Measurements from ENCODE around the gene SPOCK2.

SPOCK2 gene

GRCh38 chr10:72044417-72045041 lies 43.8 kb downstream of the SPOCK2 start:
- Mint-ChIP-seq H3K27ac (peak overlapping the region; percentile 94), H3K27me3 (ENCODE audit: low read depth, poor library complexity) (no peaks in the 10 kb centered on the region), H3K4me3 (no peak overlapping the region), H3K9me3 (peaks cover 18% of the 10 kb centered on the region), H3K36me3 (ENCODE audit: low read depth) (peaks cover under 1% of the 10 kb centered on the region), H3K4me1 (peaks cover 49% of the 10 kb centered on the region)
- DNase-seq = no peak
- no peak for TF ChIP-seq CTCF (IDR thresholded peaks at IDR 0.05)

DNA sequence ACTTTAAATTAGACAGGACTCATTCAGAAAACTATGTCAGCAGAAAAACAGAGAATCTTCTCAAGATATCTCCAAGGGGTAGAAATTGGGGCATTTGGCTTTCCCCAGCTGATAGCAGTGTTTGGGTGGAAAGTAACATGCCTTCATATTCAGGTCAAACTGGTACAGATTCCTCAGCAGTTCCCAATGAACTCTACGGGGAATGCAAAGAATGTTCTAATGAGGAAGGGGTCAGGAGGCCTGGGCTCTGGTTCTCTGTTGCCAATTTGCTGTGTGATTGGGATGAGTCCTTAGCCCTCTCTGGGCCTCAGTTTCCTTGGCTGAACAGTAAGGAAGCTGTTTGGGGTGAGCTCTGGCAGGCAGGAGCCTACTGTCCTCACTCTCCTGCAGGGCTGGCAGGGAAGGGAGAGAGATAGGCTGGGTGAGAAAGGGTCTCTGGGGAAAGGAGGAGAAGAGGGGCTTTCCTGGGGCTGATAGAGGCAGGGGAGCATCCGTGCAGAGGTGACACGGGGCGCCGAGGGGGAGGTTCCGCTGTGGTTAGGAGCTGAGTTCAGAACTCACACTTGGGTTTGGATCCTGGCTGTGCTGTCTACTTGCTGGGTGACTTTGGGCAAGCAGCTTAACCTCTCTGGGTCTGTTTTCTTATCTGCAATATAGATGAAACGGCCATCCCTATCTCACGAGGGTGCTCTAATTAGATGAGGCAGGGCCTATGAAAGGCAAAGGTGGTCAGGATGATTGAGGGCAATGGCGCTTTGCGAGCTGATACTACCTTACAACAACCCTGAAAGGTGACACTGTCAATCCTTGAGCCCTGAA lies 45.1 kb downstream of the SPOCK2 start:
- no peak overlapping the region for H3K27ac Mint-ChIP-seq
- no peak overlapping the region for H3K4me3 Mint-ChIP-seq
- H3K9me3 Mint-ChIP-seq = peaks cover 7% of the 10 kb centered on the region
- no peaks in the 10 kb centered on the region for H3K27me3 Mint-ChIP-seq (ENCODE audit: low read depth, poor library complexity)
- H3K4me1 Mint-ChIP-seq = peaks cover 57% of the 10 kb centered on the region
- TF ChIP-seq CTCF (IDR thresholded peaks at IDR 0.05) = no peak
- H3K36me3 Mint-ChIP-seq (ENCODE audit: low read depth) = no peaks in the 10 kb centered on the region
- DNase-seq = no peak

DNA sequence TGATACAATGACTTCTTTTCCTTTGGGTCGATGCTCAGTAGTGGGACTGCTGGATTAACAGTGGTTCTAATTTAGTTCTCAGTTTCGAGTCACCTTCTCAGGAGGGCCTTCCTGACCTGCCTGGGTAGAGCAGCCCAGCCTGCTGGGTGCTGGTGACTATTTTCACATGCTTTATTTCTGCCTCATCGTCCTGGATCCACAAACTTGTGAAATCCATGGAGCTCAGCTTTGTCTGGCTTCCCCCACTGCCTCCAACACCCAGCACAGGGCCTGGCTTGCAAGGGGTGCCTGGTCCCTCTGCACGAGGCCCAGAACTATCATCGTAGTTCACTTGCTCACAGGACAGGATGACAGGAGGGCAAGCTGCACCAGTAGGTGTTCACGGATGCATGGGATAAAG lies 46.9 kb downstream of the SPOCK2 start:
- H3K4me3 Mint-ChIP-seq = no peak overlapping the region
- peaks cover under 1% of the 10 kb centered on the region for H3K9me3 Mint-ChIP-seq
- no peak for TF ChIP-seq CTCF (IDR thresholded peaks at IDR 0.05)
- DNase-seq = no peak
- H3K4me1 Mint-ChIP-seq = peaks cover 71% of the 10 kb centered on the region
- no peaks in the 10 kb centered on the region for H3K36me3 Mint-ChIP-seq (ENCODE audit: low read depth)
- H3K27me3 Mint-ChIP-seq (ENCODE audit: low read depth, poor library complexity) = no peaks in the 10 kb centered on the region
- peak overlapping the region; percentile 45 for H3K27ac Mint-ChIP-seq

DNA sequence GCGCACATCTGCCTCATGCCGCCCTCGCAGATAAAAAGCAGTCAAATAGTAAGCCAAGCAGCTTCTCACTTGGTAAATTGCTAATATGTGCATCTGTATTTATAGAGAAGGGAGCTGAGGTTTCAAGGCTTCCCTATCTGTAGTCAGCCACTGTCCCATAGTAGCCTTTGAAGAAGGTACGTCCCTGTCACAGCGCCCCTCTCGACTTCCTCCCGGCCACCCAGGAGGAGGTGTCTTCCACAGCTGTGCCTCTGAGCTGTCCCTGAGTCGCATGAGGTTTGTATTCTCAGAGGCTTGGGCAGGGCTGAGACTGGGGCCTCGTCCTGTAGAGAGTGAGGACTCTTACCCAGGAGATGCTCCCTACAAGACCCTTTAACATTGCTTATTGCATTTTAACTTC lies 49.0 kb downstream of the SPOCK2 start:
- Mint-ChIP-seq H3K4me3 (no peak overlapping the region), H3K27me3 (ENCODE audit: low read depth, poor library complexity) (no peaks in the 10 kb centered on the region), H3K36me3 (ENCODE audit: low read depth) (no peaks in the 10 kb centered on the region), H3K27ac (peak overlapping the region; percentile 61), H3K4me1 (peaks cover 79% of the 10 kb centered on the region), H3K9me3 (no peaks in the 10 kb centered on the region)
- no peak for DNase-seq
- no peak for TF ChIP-seq CTCF (IDR thresholded peaks at IDR 0.05)

- H3K36me3 Mint-ChIP-seq (ENCODE audit: low read depth) = no peaks in the 10 kb centered on the region
- no peak for TF ChIP-seq CTCF (IDR thresholded peaks at IDR 0.05)
- H3K4me1 Mint-ChIP-seq = peaks cover 79% of the 10 kb centered on the region
- H3K9me3 Mint-ChIP-seq = no peaks in the 10 kb centered on the region
- no peaks in the 10 kb centered on the region for H3K27me3 Mint-ChIP-seq (ENCODE audit: low read depth, poor library complexity)
- H3K27ac Mint-ChIP-seq = peak overlapping the region; percentile 90
- H3K4me3 Mint-ChIP-seq = no peak overlapping the region
- no peak for DNase-seq
These were observed 49.8 kb downstream of the SPOCK2 start for GRCh38 chr10:72038458-72039001.
